Motor neuron (in vitro differentiated cells): ENCODE data around the gene CSTPP1. TPM values are rescaled to one million over a fixed set of nuclear protein-coding genes. Genes with fewer than 3 reads are reported as not detected.
"Not testable (repeated sequence)": the region's sequence is repeated elsewhere in the genome, so short reads cannot be mapped to it uniquely, and the experiment has no call there.

ENCODE experiments used
- ATAC-seq, 8 experiments: fragments of 200-7000 bp; cut with Tn5 transposase; replicated peaks in 6 of 8; 2 replicates each; pipeline ENCODE4 v1.8.0; 2021; ENCODE audit warnings: mild to moderate bottlenecking in 8 of 8, moderate library complexity in 8 of 8
- H3K27ac ChIP-seq, 2 donors: fragments of 250-450 bp; sonication (Bioruptor Pico); 2 replicates each; pipeline ENCODE4 v1.9.0; 2021; ENCODE audit warnings: antibody characterized with exemption in 2 of 2, mild to moderate bottlenecking in 2 of 2, moderate library complexity in 1 of 2
- H3K4me1 ChIP-seq, 2 donors: fragments of 250-450 bp; sonication (Bioruptor Pico); replicated peaks in 1 of 2; 2 replicates each; pipeline ENCODE4 v1.6.1; 2021; ENCODE audit warnings: antibody characterized with exemption in 2 of 2, mild to moderate bottlenecking in 2 of 2, moderate library complexity in 1 of 2
- H3K4me3 ChIP-seq, 5 donors: fragments of 250-450 bp; sonication (Bioruptor Pico); 2 replicates each; pipeline ENCODE4 v1.9.0; 2021; ENCODE audit warnings: antibody characterized with exemption in 5 of 5, mild to moderate bottlenecking in 5 of 5, moderate library complexity in 4 of 5
- whole genome bisulfite sequencing, 10 experiments: fragments of 450-650 bp; shearing (Covaris generic); methylation state at CpG; one replicate each; pipeline ENCODE4 v1.0.0; 2022; 5-methylcytosine and 5-hydroxymethylcytosine counted together
- in situ Hi-C, 9 experiments: fragments of 400-800 bp; cut with MboI; loops; one replicate each; pipeline ENCODE4 v1.15.0; 2021; ENCODE audit warnings: low sequenced_read_pairs in 9 of 9, low pct_unique_long_range_greater_than_20kb in 2 of 9; ENCODE audit not compliant: unreplicated experiment in 9 of 9
- total RNA-seq, 8 experiments: library from RNA; unstranded; fragments of 300-600 nt; gene quantifications; 2 replicates each; pipeline versions ENCODE4 v1.2.3 to v1.2.4, GENCODE V29; 2022

CSTPP1 gene
- total RNA-seq, 8 experiments from 2014 or later = 13.2 to 65.9 (median 31.3) TPM

- no peak for ATAC-seq
- no peak overlapping the region for H3K27ac ChIP-seq
- in situ Hi-C loops = no loop called here
- 0 to 92% (median 72%) methylated on average over 2 to 7 of the region's 7 CpGs for WGBS, 10 experiments
- peaks cover 25 to 26% of the 10 kb centered on the region in 2 donors for H3K4me1 ChIP-seq
- no peak overlapping the region for H3K4me3 ChIP-seq
Measured at GRCh38 chr11:46914910-46915309, 21.7 kb upstream of the CSTPP1 start.

DNA sequence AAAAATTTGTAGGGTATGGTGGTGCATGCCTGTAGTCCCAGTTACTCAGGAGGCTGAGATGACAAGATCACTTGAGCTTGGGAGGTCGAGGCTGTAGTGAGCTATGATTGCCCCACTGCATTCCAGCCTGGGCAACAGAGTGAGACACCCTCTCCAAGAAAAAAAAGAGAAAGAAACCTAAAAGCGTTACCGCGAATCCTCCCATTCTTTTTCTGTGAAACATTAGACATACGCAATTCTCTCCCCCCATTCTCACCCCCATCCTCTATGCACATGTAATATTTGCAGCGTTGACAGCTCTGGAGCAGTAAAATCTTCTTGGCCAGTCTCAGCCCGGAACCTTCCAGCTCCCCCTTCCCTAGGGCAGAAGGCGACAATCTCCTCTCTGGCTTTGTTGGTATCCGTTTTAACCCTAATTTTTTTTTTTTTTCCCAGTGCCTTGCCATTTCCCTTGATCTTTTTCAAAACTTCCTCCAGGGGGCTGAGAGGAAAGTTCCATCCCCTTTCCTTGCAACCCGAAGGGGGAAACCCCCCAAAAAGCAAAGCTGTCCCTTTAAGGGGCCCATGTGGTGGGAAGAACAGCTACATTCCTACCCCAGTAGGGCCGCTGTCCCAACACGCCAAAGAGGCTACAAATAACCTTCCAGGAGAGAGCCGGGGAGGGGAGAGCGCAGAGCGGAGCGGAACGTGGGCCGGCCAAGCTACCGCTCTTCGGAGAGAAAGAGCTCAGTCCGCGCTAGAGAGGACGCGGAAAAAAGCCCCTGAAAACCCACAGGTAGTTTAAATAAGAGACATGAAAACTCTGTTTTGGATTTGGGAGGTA is 20.1 kb upstream of the CSTPP1 start:
- peak in 6 of 8 experiments; percentile 11 to 70 (median 36) for ATAC-seq
- no peak overlapping the region for H3K27ac ChIP-seq
- H3K4me1 ChIP-seq = peaks cover 26 to 27% of the 10 kb centered on the region in 2 donors
- H3K4me3 ChIP-seq = peak overlapping the region; percentile 28 to 48 (median 41)
- in situ Hi-C loops = no loop called here
- WGBS, 10 experiments = 0 to 15% (median 6%) methylated on average over 1 to 22 of the region's 24 CpGs

GRCh38 chr11:46917109-46917761 is 19.3 kb upstream of the CSTPP1 start:
- no peak overlapping the region for H3K27ac ChIP-seq
- in situ Hi-C loops = no loop called here
- 0 to 2% (median 1%) methylated on average over 1 to 15 of the region's 31 CpGs; no CpG with 5 or more reads in 4 of the 10 experiments for WGBS, 10 experiments
- peak in 1 of 8 experiments; percentile 9 for ATAC-seq
- peak overlapping the region; percentile 28 to 48 (median 41) for H3K4me3 ChIP-seq
- H3K4me1 ChIP-seq = peaks cover 22% of the 10 kb centered on the region in 2 donors

- no peak for ATAC-seq
- Histone ChIP-seq H3K4me3 (peak overlapping the region; percentile 28 to 48 (median 41)), H3K27ac (no peak overlapping the region)
Measured at GRCh38 chr11:46917762-46918082, 18.8 kb upstream of the CSTPP1 start.

DNA sequence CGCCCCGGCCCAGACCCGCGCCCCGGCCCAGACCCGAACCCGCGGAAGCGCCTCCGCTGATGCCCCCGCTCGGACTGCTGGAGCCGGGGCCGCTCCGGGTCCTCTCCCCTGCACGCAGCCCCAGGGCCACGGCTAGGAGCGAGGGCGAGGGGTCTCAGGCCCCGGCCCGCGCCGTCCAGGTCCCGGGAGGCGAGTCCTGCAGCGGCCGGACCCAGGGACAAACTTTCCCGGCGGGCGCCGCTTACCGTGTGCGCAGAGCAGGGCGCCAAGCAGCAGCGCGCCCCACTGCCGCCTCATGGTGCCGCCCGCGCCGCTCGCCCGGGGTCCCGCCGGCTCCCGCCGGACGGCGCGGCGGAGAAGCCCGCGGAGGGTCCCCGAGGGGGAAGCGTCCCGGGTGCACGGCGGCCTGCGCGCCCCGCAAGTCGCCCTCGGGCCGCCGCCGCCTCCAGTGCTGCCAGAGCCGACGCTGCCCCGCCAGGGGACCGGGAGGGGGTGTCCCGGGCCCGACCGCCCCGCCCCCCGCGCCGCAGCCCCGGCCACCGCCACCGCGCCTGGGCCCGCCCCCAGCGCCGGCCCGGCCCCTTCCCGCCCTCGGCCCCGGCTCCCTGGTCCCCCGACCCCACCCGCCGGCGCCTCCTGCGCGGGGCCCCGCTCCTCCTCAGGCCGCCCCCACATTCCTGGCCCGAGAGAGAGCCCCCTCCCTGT is 18.3 kb upstream of the CSTPP1 start, which contains the start of gene LRP4:
LRP4 (minus strand) TSS at position 468 of the 705 bp plus-strand sequence; CDS start at position 297, 171 bp downstream.
- in situ Hi-C loops = no loop called here
- Histone ChIP-seq H3K4me3 (peak within 1 kb of the TSS; percentile 28 to 48 (median 41)), H3K27ac (no peak within 1 kb of the TSS), H3K4me1 (peaks cover 12 to 14% of the 10 kb centered on the region in 2 donors)
- WGBS, 10 experiments = no CpG with 5 or more reads among the region's 97 CpGs
- peak; percentile 9 to 83 (median 74) for ATAC-seq

More at GRCh38 chr11:46917762-46918082, 18.8 kb upstream of the CSTPP1 start:
- in situ Hi-C loops = no loop called here
- WGBS, 10 experiments = 0% methylated on average over 1 to 2 of the region's 22 CpGs; no CpG with 5 or more reads in 8 of the 10 experiments
- peaks cover 18% of the 10 kb centered on the region in 2 donors for H3K4me1 ChIP-seq

DNA sequence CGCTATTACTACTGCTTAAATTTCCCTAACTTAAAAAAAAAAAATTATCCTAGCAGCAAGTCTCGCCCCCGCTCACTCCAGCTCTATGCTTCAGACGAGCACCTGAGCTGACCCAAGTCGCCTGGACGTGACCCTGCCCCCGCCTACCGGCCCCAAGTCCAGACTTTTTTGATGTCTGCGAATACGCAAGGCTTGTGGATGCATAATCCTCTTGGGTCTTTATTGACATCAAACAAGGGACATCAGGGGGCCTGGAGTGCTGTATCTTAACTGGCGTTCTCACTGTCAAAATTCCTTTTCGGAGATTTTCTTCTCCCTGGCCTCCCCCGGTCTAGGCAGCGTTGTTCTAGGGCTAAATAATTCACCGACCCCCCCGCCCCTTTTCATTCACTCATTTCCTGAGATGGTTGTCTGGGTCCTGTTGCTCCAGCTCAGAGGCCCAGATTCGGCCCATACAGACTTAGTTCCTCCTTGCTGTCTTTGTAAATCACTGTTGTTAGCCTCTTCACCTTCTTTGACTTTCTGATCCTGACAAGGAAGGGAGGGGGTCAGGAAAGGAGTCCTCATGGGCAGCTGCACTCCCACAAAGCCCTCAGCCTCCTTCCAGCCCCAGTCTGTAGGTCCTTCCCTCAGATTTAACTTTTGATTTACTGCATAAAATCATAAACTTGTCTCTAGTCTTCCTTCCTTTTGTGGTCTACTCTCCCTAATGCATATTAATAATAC is 17.6 kb upstream of the CSTPP1 start:
- in situ Hi-C loops = no loop called here
- Histone ChIP-seq H3K4me3 (peak overlapping the region; percentile 28 to 48 (median 41)), H3K4me1 (peaks cover 8 to 9% of the 10 kb centered on the region in 2 donors), H3K27ac (no peak overlapping the region)
- no peak for ATAC-seq
- WGBS, 10 experiments = 0 to 32% (median 5%) methylated on average over 1 to 11 of the region's 17 CpGs; no CpG with 5 or more reads in 2 of the 10 experiments

GRCh38 chr11:46920755-46921154 is 15.8 kb upstream of the CSTPP1 start:
- 0 to 70% (median 40%) methylated on average over 1 to 3 of the region's 4 CpGs; no CpG with 5 or more reads in 3 of the 10 experiments for WGBS, 10 experiments
- Histone ChIP-seq H3K27ac (no peak overlapping the region), H3K4me3 (no peak overlapping the region), H3K4me1 (peaks cover 6 to 8% of the 10 kb centered on the region in 2 donors)
- in situ Hi-C loops = no loop called here
- ATAC-seq = peak in 7 of 8 experiments; percentile 9 to 80 (median 49)

DNA sequence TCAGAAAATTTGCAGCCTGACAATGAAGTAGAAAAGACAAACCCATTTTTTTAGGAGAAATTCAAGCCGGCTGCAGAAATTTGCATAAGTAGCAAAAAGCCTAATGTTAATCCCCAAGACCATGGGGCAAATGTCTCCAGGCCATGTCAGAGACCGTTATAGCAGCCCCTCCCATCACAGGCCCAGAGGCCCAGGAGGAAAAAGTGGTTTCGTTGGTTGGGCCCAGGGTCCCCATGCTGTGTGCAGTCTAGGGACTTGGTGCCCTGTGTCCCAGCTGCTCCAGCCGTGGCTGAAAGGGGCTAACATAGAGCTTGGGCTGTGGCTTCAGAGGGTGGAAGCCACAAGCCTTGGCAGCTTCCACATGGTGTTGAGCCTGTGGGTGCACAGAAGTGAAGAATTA is 8.6 kb upstream of the CSTPP1 start:
- H3K4me1 ChIP-seq, in situ Hi-C loops, ATAC-seq, H3K4me3 ChIP-seq, H3K27ac ChIP-seq: not testable (repeated sequence)
- 67 to 100% (median 80%) methylated on average over 1 to 4 of the region's 4 CpGs; no CpG with 5 or more reads in 5 of the 10 experiments for WGBS, 10 experiments

DNA sequence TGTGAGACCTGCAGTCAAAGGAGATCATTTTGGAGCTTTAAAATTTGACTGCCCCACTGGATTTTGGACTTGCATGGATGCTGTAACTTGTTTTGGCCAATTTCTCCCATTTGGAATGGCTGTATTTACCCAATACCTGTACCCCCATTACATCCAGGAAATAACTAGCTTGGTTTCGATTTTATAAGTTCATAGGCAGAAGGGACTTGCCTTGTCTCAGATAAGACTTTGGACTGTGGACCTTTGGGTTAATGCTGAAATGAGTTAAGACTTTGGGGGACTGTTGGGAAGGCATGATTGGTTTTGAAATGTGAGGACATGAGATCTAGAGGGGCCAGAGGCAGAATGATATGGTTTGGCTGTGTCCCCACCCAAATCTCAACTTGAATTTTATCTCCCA is 7.9 kb upstream of the CSTPP1 start:
- ATAC-seq, in situ Hi-C loops: not testable (repeated sequence)

GRCh38 chr11:46930089-46930488 is 6.5 kb upstream of the CSTPP1 start:
- Histone ChIP-seq H3K4me3 (no peak overlapping the region), H3K27ac (no peak overlapping the region), H3K4me1 (no peaks in the 10 kb centered on the region)
- 67 to 100% (median 88%) methylated on average over 1 of the region's 1 CpG; no CpG with 5 or more reads in 4 of the 10 experiments for WGBS, 10 experiments
- peak in 2 of 8 experiments; percentile 64 to 78 for ATAC-seq
- in situ Hi-C loops = no loop called here

More for the DNA sequence above, 7.9 kb upstream of the CSTPP1 start:
- H3K4me3 ChIP-seq, H3K4me1 ChIP-seq, H3K27ac ChIP-seq: not testable (repeated sequence)
- 0 to 67% (median 20%) methylated on average over 1 of the region's 1 CpG; no CpG with 5 or more reads in 3 of the 10 experiments for WGBS, 10 experiments

GRCh38 chr11:46942172-46942571 is 5.6 kb downstream of the CSTPP1 start:
- in situ Hi-C loops = no loop called here
- ATAC-seq = no peak
- WGBS, 10 experiments = 80 to 100% (median 94%) methylated on average over 1 to 6 of the region's 6 CpGs; no CpG with 5 or more reads in 1 of the 10 experiments
- Histone ChIP-seq H3K4me3 (no peak overlapping the region), H3K27ac (no peak overlapping the region), H3K4me1 (peaks cover 5 to 6% of the 10 kb centered on the region in 2 donors)

DNA sequence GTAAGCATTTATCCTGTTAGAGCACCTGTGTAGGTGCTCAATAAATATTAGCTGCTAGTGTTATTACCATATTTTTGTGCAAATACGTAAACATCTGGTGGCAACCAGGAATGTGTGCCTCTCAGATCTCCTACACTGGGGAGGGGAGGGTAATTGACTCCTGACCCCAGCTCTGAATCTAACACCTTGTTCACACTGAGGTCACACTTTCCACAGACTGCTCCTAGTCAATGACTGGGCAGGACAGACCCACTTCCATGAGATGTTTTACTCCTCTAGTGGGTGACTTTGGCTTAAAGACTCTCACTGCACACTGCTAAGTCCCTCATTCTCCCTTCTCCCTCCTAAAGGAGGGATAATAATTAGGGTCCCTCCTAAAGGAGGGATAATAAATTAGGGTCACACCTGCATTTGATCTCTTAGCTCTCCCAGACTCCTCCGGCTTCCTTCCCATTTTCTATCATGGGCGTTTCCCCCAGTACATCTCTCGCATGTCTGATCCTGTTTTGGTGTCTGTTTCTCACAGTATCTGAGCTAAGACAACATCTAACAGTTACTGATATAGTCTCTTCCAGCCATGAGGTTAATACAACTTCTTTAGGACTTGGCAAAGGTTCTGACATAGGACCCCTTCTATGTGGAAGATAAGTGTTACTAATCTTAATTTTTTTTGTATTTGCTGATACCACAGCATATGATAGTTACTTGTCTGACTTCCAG is 8.0 kb downstream of the CSTPP1 start:
- no peaks in the 10 kb centered on the region for H3K4me1 ChIP-seq
- no peak overlapping the region for H3K27ac ChIP-seq
- in situ Hi-C loops = no loop called here
- WGBS, 10 experiments = 83 to 100% (median 100%) methylated on average over 1 to 4 of the region's 4 CpGs; no CpG with 5 or more reads in 1 of the 10 experiments
- ATAC-seq = peak in 2 of 8 experiments; percentile 33 to 54
- no peak overlapping the region for H3K4me3 ChIP-seq
